Stimulated activated CD8-positive, alpha-beta memory T cell treated with anti-CD3 and anti-CD28 coated beads, Interleukin-12 subunit alpha, Interleukin-12 subunit beta, amount 100 ng/mL, for 4 hours (primary cell): ENCODE measurements around the gene EMILIN1.
A peak's percentile ranks its signal among the peaks of the same experiment; 100 is the strongest.

ENCODE experiments used
- DNase-seq: peaks from one replicate; pipeline ENCODE4 v3.0.0-alpha.2; 2020; ENCODE audit warnings: low read depth

EMILIN1 gene

DNA sequence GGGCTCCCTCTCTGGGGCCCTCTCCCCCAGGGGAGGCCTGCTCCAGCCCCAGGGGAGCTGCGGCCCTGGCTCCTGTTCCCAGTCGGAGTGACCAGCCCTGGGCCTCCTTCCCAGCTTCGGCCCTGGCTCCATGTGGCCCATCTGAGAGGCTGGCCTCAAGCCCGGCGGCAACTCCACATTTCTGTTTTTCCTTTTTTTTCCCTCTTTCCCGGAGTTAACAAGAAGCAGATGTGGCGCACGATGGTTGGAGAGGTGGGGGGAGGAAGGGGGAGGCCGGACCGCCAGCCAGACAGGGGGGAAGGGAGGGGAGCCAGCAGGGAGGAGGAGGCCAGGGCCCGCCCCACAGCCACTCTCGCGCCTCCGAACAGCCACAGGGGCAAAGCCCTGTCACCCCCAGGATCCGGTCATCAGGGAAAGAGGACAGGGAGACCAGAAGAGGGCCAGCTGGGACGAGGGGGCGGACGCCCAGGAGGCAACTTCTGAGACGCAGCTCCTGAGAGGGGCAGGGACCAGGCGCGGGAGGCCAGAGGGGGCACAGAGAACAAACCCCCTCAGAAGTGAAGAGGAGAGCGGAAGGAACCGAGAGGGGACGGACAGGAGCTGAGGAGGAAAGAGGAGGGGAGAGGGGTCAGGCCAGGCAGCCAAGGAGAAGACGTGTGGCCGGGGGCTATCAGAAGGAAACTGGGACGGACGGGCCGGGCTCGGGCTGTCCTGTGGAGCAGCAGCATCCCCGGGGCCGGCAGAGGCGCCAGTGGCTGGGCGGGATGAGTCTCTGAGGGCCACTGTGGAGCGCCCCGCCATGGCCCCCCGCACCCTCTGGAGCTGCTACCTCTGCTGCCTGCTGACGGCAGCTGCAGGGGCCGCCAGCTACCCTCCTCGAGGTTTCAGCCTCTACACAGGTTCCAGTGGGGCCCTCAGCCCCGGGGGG is at the start of gene EMILIN1:
TSS of gene EMILIN1 (plus strand) at position 349 of the 928 bp plus-strand sequence. CDS start at position 800, 451 bp downstream.
- no peak for DNase-seq

DNA sequence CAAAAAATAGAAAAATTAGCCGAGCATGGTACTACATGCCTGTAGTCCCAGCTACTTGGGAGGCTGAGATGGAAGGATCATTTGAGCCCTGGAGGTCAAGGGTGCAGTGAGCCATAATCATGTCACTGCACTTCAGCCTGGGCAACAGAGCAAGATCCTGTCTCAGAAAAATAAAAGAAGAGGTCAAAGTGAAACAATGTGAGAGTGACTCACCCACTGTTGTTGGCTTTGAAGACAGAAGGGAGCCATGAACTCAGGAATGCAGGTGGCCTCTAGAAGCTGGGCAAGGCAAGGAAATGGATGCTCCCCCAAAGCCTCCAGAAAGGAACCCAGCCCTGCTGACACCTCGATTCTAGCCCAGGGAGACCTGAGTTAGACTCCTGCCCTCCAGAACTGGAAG is 49.4 kb upstream of the EMILIN1 start:
- no peak for DNase-seq

DNA sequence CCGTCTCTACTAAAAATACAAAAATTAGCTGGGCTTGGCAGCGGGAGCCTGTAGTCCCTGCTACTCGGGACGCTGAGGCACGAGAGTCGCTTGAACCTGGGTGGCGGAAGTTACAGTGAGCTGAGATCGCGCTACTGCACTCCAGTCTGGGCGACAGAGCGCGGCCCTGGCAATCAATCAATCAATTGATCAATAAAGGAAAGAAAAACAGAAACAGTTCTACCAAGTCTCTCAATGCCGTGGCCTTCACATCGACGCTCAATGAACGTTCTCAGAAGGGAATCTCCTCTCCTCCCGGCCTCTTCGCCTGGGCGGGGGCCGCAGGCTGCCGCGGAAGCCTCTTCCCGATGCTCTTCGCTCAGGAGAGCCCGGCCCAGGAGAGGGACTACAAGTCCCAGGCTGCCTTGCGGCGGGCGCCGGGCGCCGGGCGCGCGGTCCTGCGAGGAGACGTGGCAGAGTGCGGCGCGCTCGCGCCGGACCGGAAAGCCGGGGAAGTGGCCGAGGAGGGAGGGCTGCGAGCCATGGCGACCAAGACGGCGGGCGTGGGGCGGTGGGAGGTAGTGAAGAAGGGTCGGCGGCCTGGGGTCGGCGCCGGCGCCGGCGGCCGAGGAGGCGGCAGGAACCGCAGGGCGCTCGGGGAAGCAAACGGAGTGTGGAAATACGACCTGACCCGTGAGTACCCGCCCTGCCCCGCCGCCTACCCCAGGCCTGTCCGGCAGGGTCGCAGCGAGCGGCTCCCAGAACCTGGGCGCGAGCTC is 45.7 kb upstream of the EMILIN1 start, which contains the start of gene TMEM214:
TSS of gene TMEM214 (plus strand) at position 471 of the 758 bp plus-strand sequence. CDS start at position 522, 51 bp downstream.
- peak; percentile 69 for DNase-seq

DNA sequence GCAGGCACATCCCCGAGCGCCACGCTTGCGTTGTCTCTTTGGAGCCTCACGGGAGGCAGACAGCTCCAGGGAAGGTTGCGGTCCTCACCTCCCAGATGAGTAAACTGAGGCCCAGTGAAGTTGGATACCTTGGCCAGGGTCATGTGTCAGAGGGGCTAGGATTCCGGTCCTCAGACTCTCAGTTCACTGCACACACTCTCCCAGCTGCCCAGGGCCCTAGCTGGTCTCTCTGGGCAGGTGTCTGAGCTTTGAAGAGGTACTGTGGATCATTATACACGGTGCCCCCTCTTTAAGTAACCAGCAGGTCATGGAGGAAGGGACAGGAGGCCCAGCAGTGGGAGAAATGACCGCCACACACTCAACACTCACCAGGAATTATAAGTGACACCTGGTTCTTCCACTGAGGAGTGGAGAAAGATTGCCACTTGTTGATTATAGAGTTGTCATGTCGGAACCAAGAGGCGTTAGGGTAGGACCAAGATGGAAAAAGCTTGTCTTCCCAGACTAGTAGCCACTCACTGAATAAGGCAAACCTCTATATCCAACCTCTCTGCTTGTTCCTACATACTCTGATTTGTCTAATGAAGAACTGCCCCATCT is 45.1 kb upstream of the EMILIN1 start:
- no peak for DNase-seq

DNA sequence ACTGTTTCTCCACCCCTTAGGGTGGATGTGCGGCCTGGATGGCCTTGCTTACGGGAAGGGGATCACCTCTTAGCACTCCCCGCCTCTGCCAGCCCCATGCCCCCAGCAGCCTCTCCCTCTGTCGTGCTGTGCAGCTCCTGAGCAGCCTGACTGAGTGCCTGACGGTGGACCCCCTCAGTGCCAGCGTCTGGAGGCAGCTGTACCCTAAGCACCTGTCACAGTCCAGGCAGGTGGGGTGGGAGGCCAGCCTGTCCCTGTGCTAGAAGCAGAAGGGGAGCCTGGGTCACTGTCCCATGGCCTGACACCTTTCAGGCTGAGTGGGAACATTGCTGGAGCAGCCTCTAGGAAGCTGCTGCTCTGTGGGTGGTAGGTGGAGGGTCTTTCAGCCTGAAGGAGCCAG is 40.4 kb upstream of the EMILIN1 start:
- no peak for DNase-seq

DNA sequence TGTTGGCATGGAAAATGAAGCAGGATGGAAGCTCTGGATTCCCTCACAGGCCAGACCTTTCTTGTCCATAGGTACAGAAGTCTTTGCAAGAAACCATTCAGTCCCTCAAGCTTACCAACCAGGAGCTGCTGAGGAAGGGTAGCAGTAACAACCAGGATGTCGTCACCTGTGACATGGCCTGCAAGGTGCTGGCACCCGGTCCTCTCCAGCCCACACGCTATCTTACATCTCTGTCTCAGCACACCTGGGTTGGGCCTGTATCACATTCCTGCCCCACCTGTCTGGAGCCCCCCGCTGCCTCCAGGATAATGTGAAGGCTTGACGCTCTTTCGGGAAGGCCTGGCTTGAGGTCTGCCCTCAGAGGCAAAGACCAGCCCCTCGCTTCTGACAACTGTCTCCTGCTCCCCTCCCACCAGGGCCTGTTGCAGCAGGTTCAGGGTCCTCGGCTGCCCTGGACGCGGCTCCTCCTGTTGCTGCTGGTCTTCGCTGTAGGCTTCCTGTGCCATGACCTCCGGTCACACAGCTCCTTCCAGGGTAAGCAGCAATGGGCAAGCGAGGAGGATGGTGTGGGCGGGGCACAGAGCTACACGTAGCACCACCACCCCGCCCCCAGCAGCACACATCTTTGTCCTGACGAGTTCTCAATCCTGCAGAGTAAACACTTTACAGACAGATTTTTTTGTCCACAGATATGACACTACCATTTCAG is 39.6 kb upstream of the EMILIN1 start:
- DNase-seq, result no peak

DNA sequence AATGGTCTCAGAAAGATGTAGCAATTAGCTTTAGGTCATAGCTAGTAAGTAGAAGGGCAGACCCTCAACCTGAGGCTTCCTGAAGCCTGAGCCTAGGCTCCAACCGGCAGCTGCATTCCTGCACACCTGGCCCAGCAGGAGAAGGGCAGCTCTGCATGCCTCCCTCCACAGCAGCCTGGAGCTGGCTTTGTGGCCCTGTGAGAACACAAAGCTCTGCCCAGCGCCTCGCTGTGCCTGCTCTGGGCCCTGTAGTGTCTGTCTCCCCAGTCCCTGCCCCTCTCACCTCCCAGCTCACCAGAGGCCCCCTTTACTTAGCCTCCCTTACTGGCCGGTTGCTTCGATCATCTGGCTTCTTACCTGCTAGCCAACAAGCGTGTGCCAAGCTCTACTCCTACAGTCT is 39.0 kb upstream of the EMILIN1 start:
- DNase-seq, result no peak

DNA sequence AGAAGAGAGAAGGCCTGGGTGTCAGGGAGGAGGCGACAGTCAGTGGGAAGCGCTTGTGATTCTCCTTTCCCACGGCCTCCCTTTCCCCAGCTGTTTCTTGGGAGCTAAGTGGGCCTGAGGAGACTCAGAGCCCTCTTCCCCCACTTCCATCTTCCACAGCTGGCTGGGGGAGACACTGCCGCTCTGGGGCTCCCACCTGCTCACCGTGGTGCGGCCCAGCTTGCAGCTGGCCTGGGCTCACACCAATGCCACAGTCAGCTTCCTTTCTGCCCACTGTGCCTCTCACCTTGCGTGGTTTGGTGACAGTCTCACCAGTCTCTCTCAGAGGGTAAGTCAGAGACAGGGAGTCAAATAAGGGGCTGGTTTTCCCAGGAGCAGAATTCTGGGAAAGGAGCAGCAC is 38.5 kb upstream of the EMILIN1 start:
- DNase-seq, result no peak

DNA sequence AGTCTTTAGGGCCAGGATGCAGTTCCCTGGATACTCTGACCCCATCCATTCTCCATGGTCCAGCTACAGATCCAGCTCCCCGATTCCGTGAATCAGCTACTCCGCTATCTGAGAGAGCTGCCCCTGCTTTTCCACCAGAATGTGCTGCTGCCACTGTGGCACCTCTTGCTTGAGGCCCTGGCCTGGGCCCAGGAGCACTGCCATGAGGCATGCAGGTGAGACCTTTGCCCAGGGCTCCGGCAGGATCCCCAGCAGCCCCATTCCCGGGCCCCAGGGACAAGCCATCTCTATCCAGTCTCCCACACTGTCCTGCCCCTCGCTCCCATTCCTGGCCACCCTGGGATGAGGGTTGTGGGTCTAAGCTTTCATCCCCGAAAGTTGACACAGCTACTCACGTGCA is 38.1 kb upstream of the EMILIN1 start:
- no peak for DNase-seq

DNA sequence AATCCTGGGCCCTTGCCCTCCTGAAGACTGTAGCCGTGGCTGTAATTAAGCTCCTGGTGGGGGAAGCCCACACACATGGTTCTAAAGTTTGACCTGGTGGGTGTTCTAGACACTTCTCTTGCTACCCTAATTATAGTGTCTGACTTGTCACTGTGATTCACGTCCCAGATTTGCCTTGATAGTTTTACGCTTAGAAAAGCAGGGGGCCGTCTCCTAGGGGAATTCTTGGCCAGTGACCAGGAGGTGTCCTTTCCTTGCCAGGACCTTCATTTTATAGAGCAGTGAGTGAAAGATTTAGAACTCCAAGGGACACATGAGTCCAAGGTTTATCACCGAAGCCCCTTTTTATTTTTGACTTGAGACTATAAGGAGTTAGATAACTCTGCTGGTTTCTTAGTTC is 36.7 kb upstream of the EMILIN1 start:
- DNase-seq, result no peak

DNA sequence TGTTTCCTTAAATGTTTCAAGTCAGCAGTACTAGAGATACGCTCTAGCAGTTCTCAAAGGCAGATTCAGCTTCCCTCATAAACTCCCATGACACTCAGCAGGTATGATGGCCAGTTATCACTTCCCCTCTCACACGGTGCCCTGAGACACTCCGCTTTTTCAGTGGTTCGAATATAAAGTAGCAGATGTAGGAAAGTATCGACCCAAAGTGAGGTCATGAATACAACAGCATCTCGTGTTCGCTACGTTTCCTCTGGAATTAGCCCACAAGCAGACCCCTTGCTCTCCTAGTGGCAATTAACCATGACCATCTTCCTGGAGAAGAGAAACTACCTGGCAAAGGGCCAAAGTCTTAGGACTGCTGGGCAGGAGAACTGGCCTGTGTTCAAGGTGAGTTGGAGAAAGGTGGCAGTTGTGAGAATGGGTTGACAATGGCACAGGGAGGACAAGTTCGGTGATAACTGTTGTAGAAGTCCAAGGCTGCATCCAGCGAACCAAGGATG is 36.2 kb upstream of the EMILIN1 start:
- DNase-seq, result no peak

DNA sequence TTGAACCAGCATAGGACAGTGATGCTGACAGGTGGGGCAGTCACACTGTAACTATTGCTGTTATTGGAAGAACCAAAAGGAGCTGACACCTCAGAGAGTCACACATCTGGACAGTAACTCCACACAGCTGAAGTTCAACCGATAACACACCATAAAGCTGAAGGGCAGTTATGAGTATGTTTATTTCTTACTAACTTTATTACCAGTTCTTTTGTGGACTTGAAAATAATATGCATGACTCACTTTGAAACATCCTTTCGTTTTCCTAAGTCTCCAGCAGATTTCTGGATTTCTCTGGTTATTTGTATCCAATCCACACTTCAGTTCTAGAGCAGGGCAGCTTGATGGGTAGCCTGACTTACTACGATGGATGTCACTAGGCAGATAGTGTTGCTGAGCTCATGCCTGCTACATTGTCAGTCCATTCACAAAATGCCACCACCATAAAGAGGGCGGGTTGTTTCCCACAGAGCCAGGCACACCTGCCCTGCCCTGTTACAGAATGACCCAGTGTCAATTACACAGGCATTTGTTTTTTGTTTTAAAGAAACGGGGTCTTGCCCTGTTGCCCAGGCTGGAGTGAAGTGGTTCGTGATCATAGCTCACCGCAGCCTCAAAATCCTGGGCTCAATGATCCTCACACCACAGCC is 35.3 kb upstream of the EMILIN1 start:
- no peak for DNase-seq

DNA sequence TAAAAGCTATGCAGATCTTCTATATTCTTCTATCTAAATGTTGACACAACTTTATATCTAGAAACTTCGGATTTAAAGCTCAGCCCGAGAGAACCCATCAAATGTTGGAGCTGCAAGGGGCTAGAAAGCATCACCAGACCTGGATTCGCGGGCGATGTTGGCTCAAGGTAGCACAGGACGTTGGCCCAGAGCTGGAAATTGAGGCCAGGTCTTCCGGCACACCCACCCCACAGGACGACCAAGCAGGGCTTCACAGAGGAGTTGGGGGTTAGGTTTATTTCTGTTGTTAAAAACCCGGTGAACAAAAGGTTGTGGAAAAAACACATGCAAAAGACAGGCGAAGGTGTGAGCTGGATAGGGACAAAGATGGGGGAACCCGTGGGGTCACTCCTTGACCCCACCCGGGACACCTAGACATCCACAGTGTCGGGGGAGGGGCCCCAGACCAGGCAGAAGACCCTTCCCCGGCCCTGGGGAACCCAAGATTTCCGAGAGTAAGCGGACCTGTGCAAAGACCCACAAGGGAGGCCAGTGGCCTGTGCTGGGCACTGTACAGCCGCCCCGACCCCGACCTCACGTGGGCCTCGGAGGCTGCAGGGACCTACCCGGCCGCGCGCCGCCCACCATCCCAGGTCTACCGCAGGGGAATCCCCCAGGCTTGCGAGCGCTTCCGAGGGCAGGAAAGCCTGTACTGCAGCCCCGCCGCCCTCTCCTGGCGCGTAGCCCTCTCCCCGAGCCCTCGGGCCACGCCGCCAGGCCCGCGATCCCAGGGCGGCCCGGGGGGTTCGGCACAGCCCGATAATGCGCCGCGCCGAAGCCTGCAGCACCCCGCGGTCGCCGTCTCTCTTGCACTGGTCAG is 28.8 kb upstream of the EMILIN1 start:
- DNase-seq, result peak; percentile 59

DNA sequence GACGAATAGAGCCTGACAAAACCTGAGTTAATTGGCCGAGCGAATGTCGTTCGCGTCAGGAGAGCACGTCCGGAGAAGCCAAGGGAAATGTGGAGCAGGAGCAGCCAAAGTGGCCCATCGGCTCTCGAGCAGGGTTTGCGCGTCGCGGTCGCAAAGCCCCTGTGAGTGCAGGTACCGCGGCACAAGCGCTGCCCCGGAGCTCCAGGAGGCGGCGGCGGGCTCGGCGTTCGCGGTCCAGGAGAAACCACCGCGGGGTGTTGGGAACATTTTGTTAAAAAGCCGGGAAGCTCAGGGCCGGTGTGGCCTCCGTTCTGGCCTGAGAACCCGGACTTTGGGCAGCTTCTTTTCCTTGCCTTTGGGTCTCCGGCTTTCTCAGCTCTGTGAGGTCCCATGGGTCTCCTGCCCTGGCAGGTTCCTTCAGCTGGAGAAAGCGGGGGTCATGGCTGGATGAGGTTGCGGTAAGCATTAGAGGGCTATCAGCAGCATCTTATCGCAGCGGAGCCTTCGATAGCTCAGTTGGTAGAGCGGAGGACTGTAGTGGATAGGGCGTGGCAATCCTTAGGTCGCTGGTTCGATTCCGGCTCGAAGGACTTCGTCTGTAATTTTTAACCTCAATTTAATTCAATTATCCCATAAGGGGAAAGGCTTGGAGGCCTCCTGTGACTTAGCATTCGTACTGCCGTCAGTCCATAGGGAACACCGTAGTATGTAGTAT is 28.0 kb upstream of the EMILIN1 start:
- DNase-seq, result peak; percentile 79

DNA sequence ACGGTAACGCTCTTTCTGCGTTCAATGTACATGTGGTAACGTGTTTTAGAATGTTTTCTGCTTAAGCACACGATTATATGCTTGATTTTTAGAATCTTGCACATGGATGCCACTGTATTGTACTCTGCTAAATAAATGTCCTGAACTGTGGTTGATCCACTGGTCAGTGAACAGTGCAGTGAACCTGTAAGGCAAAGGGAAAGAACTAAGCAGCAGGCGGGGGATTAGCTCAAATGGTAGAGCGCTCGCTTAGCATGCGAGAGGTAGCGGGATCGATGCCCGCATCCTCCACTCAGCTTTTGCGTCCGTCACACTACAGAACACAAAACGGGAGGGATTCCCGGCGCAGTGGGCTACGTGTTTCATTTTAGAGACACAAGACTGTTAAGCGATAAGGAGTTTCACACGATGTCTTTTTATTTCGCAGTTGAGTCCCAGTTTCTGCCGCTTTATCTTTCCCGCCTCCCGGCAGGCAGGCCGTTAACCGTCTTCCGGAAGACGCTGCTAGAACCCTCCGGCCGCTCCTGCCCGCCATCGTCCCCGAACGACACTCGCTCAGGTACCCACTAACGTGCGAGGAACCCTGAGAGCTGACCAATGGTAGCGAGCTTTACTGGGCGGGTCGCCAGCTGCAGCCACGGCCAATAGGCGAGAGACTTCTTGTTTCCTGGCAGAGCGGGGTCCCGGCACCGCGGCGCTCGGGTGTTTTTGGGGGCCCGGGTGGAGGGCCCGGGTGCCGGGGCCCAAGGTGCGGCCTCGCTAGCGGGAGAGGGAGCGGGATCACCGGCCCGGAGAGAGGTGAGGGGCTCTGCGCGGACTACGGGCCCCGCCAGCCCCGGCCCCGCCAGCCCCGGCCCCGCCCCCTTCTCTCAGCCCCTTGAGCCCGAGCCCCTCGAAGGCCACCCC is 27.2 kb upstream of the EMILIN1 start, which contains the start of gene AGBL5:
TSS of gene AGBL5 (plus strand) at position 673 of the 906 bp plus-strand sequence. CDS start 1,291 bp downstream, outside the sequence.
- peak; percentile 91 for DNase-seq

DNA sequence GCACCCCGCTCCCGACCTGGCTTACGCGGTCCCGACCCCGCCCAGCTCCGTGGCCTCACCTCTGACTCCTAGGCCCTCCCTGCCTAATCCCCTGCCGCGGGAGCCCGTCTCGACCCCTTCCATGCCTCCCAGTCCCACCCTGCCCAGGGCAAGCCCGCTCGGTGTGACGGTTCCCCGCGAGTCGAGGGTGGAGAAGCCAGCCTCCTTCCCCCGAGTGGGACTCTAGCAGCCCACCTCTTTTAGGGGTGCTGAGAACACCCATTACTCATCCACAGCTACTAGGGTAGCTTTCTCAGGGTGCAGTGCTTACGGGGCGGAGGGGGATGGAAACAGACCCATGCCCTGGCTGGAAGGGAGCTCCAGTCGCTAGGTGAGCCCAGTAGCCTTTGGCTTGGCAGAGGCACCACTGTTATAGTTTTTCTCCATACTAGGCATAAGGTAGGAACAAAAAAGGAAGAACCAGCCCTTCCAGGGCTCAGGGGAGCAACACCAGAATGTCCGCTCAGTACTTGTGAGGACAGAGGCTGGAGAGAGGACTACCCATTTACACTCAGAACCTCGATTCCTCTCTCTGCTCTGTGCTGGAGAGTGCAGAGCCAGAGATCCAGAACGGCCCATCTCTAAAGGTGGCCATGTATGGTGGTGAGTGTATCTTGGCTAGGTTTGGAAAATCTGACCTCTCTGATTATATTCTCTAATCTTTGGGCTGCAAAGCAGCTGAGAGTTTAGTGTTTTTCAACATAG is 26.3 kb upstream of the EMILIN1 start:
- DNase-seq, result no peak

DNA sequence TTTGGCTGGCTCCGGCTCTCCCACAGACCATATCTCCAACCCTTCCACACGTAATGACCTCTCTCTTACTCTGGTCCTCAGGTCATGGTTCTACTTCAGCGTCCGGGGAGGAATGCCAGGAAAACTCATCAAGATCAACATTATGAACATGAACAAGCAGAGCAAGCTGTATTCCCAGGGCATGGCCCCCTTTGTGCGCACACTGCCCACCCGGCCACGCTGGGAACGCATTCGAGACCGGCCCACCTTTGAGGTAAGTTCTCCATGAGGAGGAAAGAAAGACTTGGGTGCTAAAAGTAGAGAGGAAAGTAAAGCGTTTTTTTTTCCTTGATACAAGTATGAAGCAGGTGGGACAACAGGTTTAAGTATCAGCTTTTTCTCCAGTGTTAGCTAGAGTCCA is 25.1 kb upstream of the EMILIN1 start:
- DNase-seq, result no peak

DNA sequence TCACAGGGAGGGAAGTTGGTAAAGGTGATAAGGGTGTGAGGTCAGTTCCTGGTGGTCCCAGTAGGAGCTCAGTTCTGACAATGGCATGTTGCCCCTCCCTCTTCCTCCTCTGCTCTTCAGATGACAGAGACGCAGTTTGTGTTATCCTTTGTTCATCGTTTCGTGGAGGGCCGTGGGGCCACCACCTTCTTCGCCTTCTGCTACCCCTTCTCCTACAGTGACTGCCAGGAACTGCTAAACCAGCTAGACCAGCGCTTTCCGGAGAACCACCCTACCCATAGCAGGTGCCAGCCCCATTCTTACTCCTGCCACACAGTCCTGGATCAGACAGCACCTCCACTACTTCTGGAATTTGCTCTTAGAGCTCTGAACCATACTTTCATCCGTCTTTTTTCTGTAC is 24.6 kb upstream of the EMILIN1 start:
- DNase-seq, result no peak
